NK-92 (cell line): ENCODE data around the gene USP9Y.

Source experiments
- DNase-seq: peaks from one replicate; lab custom pipeline; 2025; ENCODE audit not compliant: unreplicated experiment; lab: John Stamatoyannopoulos, UW

Gene USP9Y

DNA sequence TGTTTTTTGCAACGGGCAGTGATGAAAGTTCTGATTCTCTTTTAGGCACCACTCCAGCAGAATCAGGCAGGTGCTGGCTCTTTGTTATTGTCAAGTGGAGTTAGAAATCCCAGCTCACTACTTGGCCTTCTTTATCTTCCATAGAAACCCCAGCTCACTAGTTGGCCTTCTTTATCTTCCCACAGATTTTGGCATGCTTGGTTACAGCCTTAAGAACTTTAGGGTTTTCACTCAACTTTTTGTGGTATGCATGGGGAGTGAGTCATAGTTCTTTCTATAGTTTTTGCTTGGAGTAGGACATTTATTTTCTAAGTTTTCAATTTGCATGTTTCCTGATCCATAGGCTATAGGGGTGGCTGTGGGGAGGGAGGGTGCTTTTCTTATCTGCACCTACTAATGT, 55.0 kb downstream of the USP9Y start:
- DNase-seq, result no peak

DNA sequence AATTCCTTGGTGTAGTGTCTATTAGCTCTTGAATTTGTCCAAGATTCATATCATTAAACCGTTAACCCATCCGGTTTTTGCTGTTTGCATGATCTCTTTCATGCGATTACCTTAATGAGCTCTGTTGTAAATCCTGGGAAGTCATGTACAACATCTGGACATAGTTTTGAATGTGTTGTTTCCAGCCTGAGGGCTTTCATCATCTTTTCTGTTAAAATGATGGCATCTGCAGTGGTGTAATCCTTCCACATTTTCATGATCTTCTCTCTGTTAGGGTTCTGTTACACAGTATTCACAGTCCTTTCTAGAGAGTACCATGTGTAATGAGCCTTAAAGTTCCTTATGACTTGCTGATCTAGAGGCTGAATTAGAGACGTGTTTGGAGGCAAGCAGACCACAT, 64.9 kb downstream of the USP9Y start:
- no peak for DNase-seq

DNA sequence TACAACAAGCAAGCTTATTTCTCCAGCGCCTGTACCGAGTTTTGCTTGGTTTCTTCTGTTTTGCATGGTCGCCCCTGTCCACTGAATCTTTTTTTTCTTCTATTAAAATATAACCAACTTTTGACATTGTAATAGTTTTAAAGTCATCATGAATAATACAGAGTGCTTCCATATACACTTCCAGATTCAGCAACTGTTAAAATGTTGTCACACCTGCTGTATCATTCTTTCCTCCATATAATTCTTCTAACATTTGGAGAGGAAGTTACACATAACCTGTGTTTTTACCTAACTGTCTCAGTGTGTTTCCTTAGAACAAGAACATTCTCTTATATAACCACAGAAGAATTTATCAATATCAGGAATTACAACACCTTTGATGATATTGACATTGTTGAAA, 83.5 kb downstream of the USP9Y start:
- DNase-seq, result no peak

DNA sequence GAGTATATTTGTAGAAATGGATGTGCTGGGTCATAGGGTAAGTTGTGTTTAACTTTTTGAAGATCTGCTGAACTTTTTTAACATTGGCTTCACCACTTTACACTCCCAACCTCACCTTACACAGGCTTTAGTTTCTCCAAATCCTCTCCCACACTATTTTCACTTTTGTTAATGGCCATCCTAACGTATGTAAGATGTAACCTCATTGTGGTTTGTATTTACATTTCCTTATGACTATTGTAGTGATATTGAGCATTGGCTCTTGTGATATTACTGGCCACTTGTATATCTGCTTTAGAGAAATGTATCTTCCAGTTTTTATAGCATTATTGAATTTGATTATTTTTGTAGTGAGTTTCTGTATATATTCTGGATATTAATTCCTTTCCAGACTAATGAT, 93.0 kb downstream of the USP9Y start:
- DNase-seq, result no peak

DNA sequence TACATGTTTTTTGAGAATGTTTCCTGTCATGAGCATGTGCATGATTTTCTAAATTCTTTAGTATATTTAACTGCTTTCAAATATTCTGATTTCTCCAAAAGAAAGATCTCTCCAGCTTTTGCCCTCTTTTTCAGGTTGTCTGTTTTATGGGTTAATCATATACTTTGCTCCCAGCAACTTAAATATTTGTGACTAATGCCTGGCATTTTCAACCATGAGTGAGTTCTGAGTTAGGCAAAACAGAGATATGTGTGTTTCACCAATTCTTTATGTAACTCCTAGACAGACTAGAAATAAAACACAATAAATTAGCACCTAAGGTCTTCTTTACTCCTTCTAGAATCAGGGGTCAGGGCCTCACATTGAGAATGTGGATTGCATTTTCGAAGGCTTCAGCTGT, 107.0 kb downstream of the USP9Y start:
- DNase-seq, result no peak

DNA sequence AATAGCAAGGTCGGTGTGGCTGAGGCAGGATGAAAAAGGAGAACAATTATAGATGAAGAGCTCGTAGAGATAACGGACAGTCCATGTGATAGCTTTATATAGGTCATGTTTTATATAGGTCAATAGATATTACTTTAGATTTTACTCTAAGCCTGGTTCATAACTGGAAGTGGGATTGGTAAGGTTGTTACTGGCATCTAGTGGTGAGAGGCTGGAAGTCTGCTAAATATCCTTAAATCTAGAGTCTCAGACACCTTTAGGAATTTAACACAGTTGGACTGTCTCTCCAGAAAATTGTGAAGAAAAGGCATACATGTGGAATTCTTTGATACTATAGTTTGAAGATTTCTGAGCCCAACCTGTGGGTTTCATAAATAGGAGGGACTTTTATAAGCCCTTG, 108.0 kb downstream of the USP9Y start:
- no peak for DNase-seq

DNA sequence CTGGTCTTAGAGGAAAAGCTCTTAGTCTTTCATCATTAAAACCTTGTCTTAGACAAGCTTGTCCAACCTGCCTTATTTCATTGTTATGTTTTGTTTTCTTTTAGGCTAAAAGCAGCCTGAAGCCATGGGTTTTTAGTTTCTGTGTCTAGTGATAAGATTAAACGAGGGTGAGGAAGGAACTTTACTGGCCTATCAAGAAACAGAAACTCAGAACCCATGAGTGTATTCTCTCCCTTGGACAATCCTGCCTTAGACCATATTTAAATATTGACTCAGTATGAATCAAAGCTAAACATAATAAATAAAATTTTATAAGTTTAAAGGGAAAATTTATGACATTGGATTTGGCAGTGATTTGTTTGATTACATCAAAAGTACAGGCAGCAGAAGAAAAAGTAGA, 122.4 kb downstream of the USP9Y start:
- DNase-seq, result no peak

DNA sequence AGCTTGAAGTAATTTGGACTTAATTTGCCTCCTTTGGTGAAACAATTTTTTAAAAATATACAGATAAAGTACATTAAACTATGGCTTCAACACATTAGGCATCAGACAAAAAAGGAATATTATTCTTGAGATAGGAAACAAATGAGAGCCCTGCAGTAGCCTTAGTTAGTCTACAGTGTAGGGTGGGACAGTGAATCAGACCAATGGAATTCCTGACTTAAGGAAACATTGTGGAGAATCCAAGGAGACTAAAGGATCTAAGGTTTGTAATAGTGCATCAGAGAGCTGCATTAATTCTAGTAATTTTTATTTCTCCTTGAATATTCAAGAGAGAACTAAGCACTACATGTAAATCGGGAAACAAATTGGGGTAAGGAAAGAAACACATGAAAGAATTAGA, 125.8 kb downstream of the USP9Y start:
- no peak for DNase-seq

DNA sequence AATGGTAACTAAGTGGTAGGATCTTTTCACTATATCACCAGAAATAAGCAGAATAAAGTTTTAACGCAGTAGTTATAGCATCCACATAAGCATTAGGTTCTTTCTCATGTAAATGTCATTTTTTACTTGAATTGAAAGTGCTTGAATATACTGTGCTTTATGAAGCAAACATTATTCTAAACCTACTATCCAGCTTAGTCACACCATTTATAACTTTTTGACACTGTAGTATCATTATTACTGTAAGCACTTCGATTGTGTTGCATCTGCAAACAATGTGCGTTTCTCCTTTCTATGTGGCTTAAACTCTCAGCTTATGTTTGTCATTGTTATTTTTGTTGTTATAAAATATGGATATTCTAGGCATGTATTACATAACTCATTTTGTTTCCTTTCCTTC, 132.3 kb downstream of the USP9Y start:
- no peak for DNase-seq

DNA sequence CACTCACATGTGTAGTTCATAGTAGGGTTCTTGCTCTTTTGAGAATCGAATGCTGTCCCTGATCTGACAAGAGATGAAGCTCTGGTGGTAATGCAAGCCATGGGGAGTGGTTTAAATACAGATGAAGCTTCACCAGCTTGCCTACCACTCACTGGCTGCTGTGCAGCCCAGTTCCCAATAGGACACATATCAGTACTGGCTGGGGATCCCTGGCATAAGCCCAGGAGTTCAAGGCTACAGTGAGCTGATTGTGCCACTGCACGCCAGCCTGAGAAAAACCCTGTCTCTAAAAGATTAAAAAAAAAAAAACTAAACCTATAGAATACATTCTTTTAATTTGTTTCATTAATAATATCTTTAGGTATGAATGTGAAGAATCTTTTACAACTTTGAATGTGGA, 136.5 kb downstream of the USP9Y start:
- no peak for DNase-seq

DNA sequence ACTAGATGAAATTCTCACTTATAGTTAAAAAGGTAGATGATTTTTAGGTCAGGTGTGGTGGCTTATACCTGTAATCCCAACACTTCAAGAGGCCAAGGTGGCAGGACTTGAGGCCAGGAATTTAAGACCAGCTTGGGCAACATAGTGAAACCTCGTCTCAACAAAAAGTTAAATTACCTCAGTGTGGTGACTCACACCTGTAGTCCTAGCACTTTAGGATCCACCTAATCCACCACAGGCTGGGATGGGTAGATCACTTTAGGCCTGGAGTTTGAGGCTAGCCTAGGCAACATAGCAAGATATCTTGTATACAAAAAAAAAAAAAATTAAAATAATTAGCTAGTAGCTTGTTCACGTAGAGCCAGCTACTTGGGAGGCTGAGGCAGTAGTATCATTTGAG, 140.3 kb downstream of the USP9Y start:
- DNase-seq, result no peak

DNA sequence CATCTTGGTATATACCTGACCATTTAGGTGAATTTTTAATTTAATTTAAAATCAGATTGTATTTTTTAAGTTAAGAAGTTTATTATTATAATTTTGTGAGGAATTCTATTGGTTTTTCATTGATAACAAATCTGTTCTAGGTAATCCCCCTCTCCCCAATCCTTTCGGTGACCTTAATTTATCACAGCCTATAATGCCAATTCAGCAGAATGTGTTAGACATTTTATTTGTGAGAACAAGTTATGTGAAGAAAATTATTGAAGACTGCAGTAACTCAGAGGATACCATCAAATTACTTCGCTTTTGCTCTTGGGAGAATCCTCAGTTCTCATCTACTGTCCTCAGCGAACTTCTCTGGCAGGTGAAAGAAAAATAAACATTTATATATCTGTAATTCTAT, 145.8 kb downstream of the USP9Y start:
- DNase-seq, result no peak

DNA sequence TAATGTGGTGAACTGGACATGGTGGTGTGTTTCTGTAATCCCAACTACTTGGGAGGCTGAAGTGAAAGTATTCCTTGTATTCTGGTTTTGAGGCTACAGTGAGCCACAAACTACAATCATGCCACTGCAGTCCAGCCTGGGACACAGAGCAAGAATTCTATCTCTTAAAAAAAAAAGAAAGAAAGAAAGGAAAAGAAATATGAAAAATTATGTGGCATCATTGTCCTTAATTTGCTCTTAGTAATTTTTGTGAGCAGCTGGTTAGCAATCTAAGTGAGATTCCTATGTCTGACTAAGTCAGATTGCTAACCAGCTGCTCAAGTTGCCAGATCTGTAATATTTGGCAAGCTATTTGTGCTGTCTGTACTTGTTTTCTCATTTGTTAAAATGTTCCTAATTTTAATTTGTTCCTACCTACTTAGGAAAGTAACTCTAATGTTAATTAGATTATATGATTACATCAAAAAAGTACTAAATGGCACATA, 154.8 kb downstream of the USP9Y start:
- DNase-seq, result no peak

DNA sequence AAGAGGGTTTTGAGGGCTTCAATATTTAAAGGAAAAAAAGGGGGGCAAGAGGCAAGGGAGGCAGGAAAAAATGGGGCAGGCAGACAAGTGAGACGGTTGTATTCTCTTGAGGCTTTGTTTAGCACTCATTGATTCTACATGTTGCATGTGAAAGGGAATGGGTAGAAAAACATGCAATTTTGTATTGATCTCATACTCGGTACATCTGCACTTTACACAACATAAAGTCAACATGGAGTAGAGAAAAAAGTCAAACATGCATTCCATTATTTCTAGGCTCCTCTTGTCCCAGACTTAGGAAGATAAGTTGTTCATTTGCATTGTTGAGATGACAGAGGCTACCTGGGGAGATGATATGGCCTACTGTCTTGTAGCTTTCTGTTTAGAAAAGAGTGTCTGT, 166.9 kb downstream of the USP9Y start:
- no peak for DNase-seq

DNA sequence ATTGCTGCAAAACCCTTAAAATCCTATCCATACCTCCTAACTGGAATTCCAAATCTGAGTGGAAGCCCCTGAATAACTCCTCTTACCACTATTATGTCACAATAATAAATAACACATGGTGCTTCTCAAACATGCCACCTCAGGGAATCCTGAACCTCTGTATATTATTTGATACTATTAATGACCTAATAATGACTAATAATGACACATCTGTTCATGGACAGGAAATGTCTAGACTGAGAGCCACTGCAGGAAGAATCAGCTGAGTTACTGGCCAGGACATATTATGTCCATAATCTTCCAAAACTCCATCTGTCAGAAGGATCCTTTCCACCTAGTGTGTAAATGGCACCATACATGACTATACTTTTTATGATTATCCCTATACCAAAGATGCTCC, 195.9 kb downstream of the USP9Y start:
- no peak for DNase-seq

DNA sequence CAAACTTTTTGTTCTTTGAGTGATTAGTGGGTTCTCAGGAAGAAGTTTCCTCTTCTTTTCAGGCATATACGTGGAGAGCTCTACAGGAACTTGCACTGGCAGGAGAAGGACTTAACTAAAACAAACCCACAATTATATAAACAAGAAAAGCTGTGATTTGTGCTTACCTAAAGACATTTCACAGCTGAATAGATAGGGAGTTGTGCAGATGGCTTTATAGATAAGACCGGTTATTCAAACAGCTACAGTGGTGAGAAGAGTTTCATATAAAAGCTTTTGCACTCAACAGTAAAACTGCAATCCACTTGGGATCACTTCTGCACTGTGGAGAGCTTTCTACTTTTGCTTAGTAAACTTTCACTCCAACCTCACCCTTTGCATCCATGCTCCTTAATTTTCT, 197.6 kb downstream of the USP9Y start:
- no peak for DNase-seq

DNA sequence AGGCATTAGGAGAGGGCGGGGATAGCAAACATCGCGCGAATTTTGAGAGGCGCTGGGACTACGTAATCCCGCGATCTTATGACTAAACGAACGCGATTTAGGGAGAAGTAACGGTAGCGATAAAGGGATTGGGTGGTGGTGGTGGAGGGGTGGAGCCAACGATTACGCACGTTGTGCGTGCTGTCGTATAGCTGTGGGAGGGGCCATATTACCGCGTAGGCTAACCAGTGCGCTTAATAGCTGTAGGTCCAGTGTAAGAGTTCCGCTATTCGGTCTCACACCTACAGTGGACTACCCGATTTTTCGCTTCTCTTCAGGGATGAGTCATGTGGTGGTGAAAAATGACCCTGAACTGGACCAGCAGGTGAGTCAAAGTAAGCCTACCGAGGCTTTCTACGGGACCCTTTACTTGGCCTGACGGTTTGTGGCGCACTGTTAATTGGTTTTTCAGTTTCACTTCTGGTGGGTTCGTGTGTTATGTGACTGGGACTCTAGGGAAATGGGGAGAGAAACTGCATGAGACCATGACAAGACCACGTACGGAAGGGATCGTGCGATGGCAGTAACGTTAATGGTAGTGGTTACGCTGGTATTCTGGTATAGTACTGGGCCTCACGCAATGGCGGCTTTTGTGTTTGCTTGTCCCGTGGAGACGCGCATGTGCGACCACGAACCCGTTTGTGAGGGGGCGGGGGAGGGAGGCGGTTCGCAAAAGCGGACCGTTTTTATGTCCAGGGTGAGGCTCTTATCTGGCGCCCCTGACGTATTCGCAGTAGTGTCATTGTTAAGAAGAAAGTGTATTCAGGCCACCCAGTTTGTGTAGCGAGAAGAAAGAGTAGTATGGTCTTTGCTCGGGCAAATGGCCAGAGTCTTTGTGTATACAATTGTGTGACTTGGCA, 203.8 kb downstream of the USP9Y start, which contains the start of gene DDX3Y:
DDX3Y (plus strand) TSS at position 251 of the 899 bp plus-strand sequence; CDS start at position 320, 69 bp downstream.
- DNase-seq, result peak; percentile 28

DNA sequence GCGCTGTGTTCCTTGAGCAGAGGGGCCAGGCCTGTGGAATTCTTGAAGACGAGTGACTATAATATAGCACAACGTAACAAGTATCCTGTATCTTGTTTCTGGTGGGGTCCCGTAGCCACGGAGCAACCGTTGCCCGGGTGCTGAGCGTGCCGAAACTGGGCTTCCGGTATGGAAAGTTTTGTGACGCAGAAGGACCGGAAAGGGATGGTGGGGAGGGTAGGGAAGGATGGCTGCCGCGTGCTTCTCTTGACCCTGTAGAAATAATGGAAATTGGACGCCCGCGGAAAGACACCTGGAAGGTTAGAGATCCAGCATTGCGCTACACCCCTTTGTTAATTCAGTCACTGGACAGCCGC, 204.5 kb downstream of the USP9Y start:
- DNase-seq, result peak; percentile 3

DNA sequence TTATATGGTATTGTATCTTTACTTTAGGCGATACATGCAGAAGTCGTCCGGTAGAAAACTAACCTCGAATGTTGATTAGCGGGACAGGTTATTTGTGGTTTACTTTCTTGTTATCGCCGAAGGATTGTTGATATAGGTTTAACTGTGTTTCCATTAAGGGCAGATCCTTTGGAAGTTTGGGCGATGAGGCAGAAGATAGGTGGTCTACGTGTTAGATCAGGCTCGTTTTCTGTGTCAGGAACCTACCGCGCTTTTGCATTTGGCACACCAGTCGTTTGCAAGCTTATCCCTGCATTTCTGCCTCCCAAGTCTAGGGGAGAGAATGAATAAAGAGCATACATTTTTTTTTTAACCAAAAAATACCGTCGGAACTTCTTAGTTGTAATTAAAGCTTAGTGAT, 204.9 kb downstream of the USP9Y start:
- no peak for DNase-seq
